HCT116 (cell line): Measurements from ENCODE around the gene NARF.

Experiments used
- CEBPB ChIP-seq: IDR thresholded peaks from 2 replicates; pipeline ENCODE4 v1.6.1; 2012; ENCODE audit warnings: low read depth
- CTCF ChIP-seq, 3 experiments: fragments of 200-600 bp in 1 of 3; sonication (generic) in 1 of 3; IDR thresholded peaks in 2 of 3; conservative IDR thresholded peaks in 1 of 3; 2 replicates each; pipeline ENCODE4 v1.5.1; 2012 to 2017; ENCODE audit warnings: low read depth in 2 of 3, low read length in 2 of 3, antibody characterized with exemption in 1 of 3, borderline replicate concordance in 1 of 3, control low read depth in 1 of 3, mild to moderate bottlenecking in 1 of 3, mixed read lengths in 1 of 3, mixed run types in 1 of 3, moderate library complexity in 1 of 3; ENCODE audit not compliant: insufficient read depth in 1 of 3
- ELF1 ChIP-seq: IDR thresholded peaks from 2 replicates; pipeline ENCODE4 v1.6.1; 2012; ENCODE audit warnings: low read depth, borderline replicate concordance
- EZH2 ChIP-seq: fragments of 200-600 bp; sonication (generic); IDR thresholded peaks from 2 replicates; pipeline ENCODE4 v1.6.1; 2017; ENCODE audit warnings: antibody characterized with exemption, mixed run types
- FOSL1 ChIP-seq: IDR thresholded peaks from 2 replicates; pipeline ENCODE4 v1.6.1; 2012; ENCODE audit warnings: low read depth
- POLR2A ChIP-seq: IDR thresholded peaks from 2 replicates; pipeline ENCODE4 v1.7.0; 2011; ENCODE audit warnings: borderline replicate concordance; ENCODE audit not compliant: insufficient read depth, insufficient read length; ENCODE audit errors: extremely low read depth
- POLR2AphosphoS5 ChIP-seq: IDR thresholded peaks from 2 replicates; pipeline ENCODE4 v1.6.1; 2011; ENCODE audit warnings: mild to moderate bottlenecking, low read depth, low read length, moderate library complexity
- RAD21 ChIP-seq: IDR thresholded peaks from 2 replicates; pipeline ENCODE4 v1.6.1; 2012; ENCODE audit warnings: low read depth, mild to moderate bottlenecking
- TCF7L2 ChIP-seq: IDR thresholded peaks from 2 replicates; pipeline ENCODE4 v1.7.0; 2011; ENCODE audit warnings: borderline replicate concordance, inconsistent platforms; ENCODE audit not compliant: insufficient read depth, insufficient read length; ENCODE audit errors: extremely low read depth
- YY1 ChIP-seq: IDR thresholded peaks from 2 replicates; pipeline ENCODE4 v1.6.1; 2011; ENCODE audit warnings: low read length, low read depth, moderate library complexity, mild to moderate bottlenecking; ENCODE audit not compliant: insufficient replicate concordance; ENCODE audit errors: extremely low read depth

- no peak for TF ChIP-seq CTCF (IDR thresholded peaks at IDR 0.05 in 2 of 3, conservative IDR thresholded peaks at IDR 0.05 in 1 of 3; ENCODE audit: borderline replicate concordance in 1 of 3, insufficient read depth in 1 of 3, low read depth in 2 of 3, low read length in 2 of 3)
- no peak for TF ChIP-seq POLR2A
- no peak for TF ChIP-seq CEBPB
- TF ChIP-seq EZH2 = no peak
- no peak for TF ChIP-seq POLR2AphosphoS5
- TF ChIP-seq YY1 = no peak
- TF ChIP-seq RAD21 = no peak
- no peak for TF ChIP-seq TCF7L2
- TF ChIP-seq ELF1 = no peak
- no peak for TF ChIP-seq FOSL1
These were observed 33.0 kb downstream of the NARF start for GRCh38 chr17:82491533-82491932.
